ENCODE data around the gene CORO2B.
"Not testable (repeated sequence)": the region's sequence is repeated elsewhere in the genome, so short reads cannot be mapped to it uniquely, and the experiment has no call there.

Gene CORO2B

GRCh38 chr15:68749793-68750192 is 171.0 kb downstream of the CORO2B start:
- no peak for DNase-seq

- DNase-seq: no peak
These were observed 172.8 kb downstream of the CORO2B start for GRCh38 chr15:68751622-68752021.

GRCh38 chr15:68755731-68756130 is 176.9 kb downstream of the CORO2B start:
- no peak for DNase-seq

GRCh38 chr15:68759982-68760579 is 181.3 kb downstream of the CORO2B start:
- not testable (repeated sequence) for DNase-seq

GRCh38 chr15:68763063-68763462 is 184.3 kb downstream of the CORO2B start:
- DNase-seq: no peak

- DNase-seq: no peak
These were observed 185.3 kb downstream of the CORO2B start for GRCh38 chr15:68764090-68764489.

- no peak for DNase-seq
These were observed 187.0 kb downstream of the CORO2B start for GRCh38 chr15:68765602-68766368.

GRCh38 chr15:68767833-68768232 is 189.0 kb downstream of the CORO2B start:
- DNase-seq: no peak

- no peak for DNase-seq
These were observed 189.5 kb downstream of the CORO2B start for GRCh38 chr15:68768321-68768720.

GRCh38 chr15:68769702-68770101 is 190.9 kb downstream of the CORO2B start:
- DNase-seq: no peak

- no peak for DNase-seq
These were observed 191.4 kb downstream of the CORO2B start for GRCh38 chr15:68770216-68770615.

- no peak for DNase-seq
These were observed 194.2 kb downstream of the CORO2B start for GRCh38 chr15:68773036-68773435.

GRCh38 chr15:68774120-68774519 is 195.3 kb downstream of the CORO2B start:
- no peak for DNase-seq

GRCh38 chr15:68774521-68775235 is 195.9 kb downstream of the CORO2B start:
- DNase-seq: no peak

- DNase-seq: no peak
These were observed 196.4 kb downstream of the CORO2B start for GRCh38 chr15:68775236-68775577.

- DNase-seq: no peak
These were observed 197.1 kb downstream of the CORO2B start for GRCh38 chr15:68775671-68776476.

- DNase-seq: no peak
These were observed 197.9 kb downstream of the CORO2B start for GRCh38 chr15:68776477-68777270.
